Fibroblast of skin of left quadriceps (primary cell): ENCODE data around the gene GALNT5.
"Not testable (repeated sequence)": the region's sequence is repeated elsewhere in the genome, so short reads cannot be mapped to it uniquely, and the experiment has no call there.

ENCODE experiments used
- DNase-seq, 2 experiments: peaks; one replicate each; pipeline ENCODE4 v3.0.0-alpha.2; 2013; ENCODE audit warnings: low read depth in 2 of 2

The GALNT5 gene

GRCh38 chr2:157325786-157326185 is 68.3 kb downstream of the GALNT5 start, which contains the start of gene ERMN:
Gene ERMN, minus strand, starts transcription at chr2:157325824. Its CDS starts 182 bp downstream, at chr2:157325642.
- no peak for DNase-seq

- DNase-seq = no peak
These were observed 69.2 kb downstream of the GALNT5 start for GRCh38 chr2:157326698-157327097.

DNA sequence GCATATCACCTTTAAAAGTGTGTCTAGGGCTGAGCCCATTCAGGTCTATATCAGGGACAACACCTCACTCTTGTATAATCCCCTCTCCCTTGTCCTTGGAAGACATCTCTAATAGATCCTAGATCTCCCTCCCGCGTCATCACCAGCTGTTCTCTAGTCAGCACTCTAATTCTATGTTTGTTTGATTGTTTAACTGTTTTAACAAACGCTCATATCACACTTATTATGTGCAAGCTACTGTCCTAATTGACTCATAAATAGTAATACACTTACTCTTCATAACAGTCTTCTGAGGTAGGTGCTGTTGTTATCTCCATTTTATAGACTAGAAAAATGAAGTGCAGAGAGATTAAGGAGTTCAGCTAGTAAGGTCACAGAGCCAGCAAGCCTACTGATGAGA is 69.7 kb downstream of the GALNT5 start:
- no peak for DNase-seq

DNA sequence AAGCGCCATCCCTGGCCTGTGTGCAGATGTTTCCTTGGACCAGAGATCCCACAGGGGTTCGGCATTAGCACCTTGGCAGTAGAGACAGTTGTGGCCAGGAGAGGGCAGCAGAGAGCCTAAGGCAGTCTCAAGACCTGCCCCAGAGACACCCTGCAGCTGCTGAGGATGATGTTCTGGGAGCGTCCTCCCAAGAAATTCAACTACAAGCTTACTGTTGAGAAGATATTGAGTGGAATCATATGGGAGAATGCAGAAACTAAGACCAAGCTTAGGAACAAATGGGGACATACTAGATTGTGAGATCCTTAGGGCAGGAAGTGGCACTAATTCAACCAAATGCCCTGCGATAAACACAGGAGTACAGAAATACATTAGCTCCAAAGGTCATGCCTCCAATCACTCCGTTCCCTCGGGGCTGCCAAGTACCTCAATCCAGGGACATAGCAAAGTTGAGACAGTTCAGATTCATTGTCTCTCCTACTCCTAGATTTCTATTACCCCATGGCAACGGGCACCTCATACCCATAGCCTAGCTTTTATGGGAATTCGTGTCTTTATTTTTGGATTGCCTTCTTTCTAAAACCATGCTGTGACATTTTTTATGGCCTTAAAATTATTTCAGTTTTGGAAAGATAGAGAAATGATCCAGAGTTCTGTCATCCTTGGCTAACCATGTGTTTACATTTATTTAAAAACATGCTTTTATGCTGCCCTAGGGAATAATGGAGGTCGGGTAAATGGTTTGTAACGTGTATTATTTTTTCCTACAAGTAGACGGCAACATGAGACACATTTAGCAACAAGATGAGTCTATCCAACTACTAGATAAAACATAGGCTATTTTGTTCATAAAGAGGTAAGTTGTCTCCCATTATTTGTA is 70.4 kb downstream of the GALNT5 start:
- DNase-seq = peak; percentile 49 to 50

- DNase-seq = no peak
These were observed 72.0 kb downstream of the GALNT5 start for GRCh38 chr2:157329524-157329923.

DNA sequence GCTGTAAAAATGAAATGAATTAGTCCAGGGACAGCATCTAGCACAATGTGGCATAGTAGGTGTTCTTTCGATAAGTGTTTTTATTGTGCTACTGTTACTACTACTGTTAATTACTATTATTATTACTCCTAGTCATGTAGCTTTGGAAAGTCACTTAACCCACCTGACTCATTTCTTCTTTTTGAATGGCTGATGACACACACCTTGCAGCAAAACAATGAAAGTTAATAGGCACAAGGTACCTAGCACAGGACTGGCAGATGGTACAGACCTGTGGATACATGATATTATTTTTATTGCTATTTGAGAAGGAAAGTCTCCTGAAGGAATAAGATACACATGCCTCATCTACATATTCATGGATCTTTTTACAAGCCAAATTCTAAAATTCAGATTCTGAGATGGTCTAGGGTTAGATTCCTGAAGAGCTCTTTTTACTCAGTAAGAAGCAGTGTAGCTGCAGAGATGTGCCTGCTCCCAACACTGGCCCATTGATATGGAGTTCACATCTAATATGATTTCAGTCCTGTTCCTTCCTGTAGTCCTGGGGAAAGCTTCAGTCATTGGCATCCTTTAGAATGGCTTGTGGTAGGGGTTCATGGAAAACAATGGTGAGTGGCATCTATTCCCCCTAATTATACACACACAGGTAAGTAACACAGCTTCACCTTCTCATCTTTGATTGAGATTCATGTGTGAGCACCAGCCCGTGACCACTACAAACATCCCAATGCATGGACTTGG is 76.0 kb downstream of the GALNT5 start:
- no peak for DNase-seq

GRCh38 chr2:157334335-157334734 is 76.8 kb downstream of the GALNT5 start:
- no peak for DNase-seq

DNA sequence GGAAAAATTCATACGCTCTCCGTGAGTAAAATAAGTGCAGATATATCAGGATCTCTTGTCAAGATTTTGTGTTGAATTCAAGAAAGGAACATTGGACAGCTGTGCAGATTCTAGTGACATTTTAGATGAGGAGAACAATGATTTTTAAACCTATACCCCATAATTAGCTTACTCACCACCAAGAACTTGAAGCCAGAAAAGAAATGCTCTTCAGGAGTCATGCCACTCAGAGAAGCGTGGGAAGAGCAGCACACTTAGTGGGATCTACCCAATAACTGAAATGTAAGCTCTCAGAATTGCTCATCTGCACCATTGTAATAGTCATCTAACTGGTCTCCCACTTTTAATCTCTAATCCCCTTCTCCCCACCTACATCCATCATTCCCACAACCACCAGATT is 77.3 kb downstream of the GALNT5 start:
- DNase-seq = no peak

GRCh38 chr2:157336137-157337010 is 78.9 kb downstream of the GALNT5 start:
- no peak for DNase-seq

DNA sequence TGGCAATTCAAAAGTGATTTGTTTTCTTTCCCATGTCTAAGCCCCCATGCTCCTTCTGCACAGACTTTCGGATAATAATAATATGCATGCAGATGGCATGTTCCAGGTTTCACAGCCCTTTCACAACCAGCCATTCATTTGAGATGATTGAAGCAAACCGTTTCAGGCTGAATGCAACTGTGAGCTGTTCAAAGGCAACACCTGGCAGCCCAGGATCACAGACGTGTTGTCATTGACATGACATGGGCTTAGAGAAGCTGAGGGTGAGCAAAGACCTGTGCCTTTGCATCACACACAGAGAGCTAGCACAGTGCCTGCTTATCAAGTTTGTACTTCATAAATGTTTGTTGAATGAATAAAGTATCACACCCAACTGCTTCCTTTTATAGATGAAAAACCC is 80.5 kb downstream of the GALNT5 start:
- DNase-seq = no peak

GRCh38 chr2:157339965-157340655 is 82.6 kb downstream of the GALNT5 start:
- DNase-seq = no peak

GRCh38 chr2:157341381-157341780 is 83.9 kb downstream of the GALNT5 start:
- not testable (repeated sequence) for DNase-seq

GRCh38 chr2:157345647-157346389 is 88.3 kb downstream of the GALNT5 start:
- no peak for DNase-seq

- DNase-seq = no peak
These were observed 90.9 kb downstream of the GALNT5 start for GRCh38 chr2:157348291-157348921.

DNA sequence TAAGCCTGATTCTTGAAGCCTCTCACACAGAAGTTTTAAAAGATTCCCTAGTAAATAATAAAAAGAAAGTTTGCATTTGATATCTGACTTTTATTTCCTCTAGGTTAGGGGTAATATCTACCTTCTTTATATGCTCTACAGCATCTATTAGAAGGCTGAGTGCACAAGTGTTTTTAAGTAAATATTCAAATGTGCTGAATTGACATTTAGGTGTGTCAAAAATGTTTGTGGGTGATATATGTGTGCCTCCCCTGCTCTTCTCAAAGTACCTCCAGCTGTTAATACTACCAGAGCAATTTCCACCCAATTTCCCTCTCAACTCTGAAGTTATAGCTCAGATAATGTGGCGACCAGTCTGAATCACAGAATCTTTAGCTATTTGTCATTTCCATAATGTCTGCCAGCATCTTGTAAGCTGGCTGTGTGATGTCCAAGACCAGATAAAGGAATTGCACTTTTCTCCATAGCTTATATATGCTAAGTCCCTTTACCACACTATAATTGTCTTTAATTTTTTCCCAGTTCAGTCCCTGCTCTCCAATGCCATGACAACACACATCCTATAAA is 92.5 kb downstream of the GALNT5 start:
- no peak for DNase-seq

- DNase-seq = no peak
These were observed 98.1 kb downstream of the GALNT5 start for GRCh38 chr2:157355618-157356017.

DNA sequence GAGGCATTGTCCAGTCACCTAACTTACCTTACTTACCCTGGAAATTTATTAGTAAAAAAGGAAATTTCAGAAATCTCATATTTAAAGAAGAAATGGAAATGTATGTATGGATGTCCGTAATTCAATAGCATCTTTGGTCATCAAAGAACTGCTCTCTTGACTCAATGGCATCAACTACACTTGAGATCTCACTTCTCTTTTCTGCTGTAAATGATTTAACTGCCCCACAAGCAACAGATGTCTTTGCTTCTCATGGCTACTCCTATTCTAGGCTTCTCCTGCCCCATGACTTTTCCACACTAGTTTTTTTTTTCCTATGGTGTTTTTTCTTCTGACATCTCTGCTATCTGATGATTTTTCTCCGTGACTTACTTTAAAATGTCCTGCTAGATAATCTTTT is 102.1 kb downstream of the GALNT5 start:
- DNase-seq = no peak

DNA sequence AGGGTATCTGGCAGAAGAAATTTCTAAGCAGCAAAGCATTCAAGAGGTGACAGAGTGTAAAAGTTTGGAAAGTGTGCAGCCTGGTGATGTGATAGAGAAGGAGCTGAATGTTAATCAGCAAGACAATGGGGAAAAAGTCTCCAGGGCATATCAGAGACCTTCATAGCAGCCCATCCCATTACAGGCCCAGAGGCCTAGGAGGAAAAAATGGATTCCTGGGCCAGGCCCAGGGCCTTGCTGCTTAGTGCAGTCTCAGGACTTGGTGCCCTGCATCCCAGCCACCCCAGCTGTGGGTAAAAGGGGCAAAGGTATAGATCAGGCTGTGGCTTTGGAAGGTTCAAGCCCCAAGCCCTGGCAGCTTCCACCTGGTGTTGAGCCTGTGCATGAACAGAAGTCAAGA is 104.0 kb downstream of the GALNT5 start:
- DNase-seq = no peak

- no peak for DNase-seq
These were observed 105.1 kb downstream of the GALNT5 start for GRCh38 chr2:157362627-157363026.

DNA sequence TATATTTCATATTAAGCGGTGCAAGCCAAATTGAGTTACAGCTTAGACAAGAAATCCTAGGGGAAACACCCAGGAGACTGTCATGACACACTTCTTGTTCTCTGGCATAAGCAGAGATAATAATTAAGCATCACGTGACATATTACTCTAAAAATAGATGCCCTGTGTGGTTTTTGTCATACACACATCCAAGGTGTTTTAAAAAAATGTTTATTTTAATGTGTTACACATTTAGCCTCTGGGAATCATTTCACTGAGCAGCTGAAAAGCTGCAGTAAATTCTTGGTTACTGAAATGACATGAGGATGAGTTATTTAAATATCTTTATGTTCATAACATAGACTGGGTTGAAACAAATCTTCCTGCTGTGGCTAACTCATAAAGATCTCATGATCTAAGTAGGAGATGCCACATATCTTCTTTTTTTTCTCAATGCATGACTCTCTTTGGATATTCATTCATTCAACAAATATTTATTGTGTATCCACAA is 106.2 kb downstream of the GALNT5 start:
- peak; percentile 45 to 48 for DNase-seq
